ENCODE data around the gene WDR45.
"Not testable (repeated sequence)": the region's sequence is repeated elsewhere in the genome, so short reads cannot be mapped to it uniquely, and the experiment has no call there.

The WDR45 gene

DNA sequence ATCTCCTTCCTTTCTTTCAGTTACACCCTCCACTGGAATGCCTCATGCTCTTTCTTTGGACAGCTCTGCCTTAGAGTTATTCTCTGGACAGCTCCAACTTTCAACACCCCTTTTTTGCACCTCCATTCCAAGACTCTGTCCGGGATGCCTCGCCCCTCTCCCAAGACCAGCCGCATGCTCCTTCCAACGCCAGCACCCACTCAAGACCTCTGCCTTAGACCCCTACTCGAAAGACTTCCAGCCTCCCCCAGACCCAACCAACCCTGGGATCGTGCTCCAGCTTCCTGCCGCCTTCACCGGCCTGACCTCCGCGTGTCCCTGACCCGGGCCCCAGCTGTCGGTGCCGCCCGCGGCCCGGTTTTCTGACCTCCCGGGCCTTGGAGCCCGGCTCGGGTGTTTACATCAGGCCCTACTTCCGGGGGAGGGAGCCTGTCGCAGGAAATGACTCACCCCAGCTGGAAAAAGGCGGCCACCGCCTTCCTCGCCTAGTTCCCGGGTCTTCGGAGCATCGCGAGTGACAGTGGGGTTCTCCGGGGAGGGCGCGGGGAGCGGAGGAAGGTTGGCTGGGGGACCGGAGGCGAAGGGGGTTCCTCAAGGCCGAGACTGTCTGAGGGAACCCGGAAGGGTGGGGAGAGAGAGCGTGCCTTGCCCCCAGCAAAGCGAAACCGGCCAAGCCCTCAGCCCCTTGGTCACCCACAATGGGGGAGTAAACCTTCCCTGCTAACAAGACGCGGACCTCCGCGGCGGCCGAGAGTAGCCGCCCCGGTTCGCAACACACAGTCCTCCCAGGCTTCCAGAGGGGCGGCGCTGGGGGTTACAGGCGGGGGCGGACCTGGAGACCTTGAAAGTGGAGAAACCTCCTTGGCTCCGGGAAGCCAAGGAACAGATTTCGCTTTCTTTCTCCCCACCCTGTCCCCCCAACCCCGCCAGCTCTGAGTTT is at the start of gene WDR45:
Gene WDR45, minus strand, starts transcription at position 399 of the 940 bp plus-strand sequence. CDS start 1,792 bp downstream, outside the sequence.
- no peak for DNase-seq

DNA sequence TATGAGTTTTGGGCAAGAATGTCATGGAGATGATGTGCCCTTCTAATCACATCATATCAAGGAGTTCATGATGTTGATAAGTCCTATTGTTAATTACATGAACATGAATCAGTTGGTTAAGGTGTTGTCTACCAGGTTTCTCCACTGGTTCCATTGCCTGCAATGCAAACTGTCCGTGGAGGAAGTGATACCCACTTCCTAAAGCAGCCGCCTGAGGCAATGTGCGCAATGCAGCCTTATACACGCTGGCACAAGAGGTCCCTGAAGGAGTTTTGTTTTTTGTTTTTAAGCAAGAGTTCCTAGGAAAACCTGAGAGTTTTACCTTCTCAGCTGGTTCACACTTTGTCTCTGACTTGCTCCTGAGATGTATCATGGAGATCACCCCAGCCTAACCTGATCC is 49.7 kb upstream of the WDR45 start:
- no peak for DNase-seq

DNA sequence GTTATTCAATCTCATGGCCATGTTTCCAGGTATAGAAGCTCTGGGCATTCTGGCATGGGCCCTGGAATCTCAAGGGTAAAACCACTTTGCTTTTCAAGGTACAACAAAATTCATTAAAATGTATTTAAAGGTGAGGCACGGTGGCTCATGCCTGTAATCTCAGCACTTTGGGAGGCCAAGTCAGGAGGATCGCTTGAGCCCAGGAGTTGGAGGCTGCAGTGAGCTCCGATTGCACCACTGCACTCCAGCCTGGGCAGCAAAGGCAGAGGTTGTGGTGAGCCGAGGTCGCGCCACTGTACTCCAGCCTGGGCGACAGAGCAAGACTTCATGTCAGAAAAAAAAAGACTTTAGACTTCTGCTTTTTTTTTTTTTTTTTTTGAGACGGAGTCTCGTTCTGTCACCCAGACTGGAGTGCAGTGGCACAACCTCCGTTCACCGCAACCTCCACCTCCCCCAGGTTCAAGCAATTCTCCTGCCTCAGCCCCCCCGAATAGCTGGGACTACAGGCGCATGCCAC is 48.1 kb upstream of the WDR45 start:
- DNase-seq = not testable (repeated sequence)

GRCh38 chrX:49122499-49122898 is 42.8 kb upstream of the WDR45 start:
- no peak for DNase-seq

DNA sequence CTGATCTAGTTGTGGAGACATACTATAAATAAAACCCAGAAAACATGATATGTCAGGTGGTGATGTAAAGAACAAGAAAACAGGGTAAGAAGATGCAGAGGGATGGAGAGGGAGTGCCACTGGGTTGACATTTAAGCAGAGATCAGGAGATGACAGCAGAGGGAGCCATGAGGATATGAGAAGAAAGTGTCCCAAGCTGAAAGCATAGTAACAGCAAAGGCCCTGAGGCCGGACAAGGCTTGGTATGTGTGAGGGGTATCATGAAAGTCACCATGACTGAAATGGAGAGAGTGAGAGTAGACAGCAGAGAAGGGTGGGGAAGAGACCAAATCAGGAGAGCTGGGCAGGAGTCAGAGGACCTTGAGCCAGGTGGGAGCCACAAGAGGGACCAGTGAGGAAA is 40.4 kb upstream of the WDR45 start:
- no peak for DNase-seq

DNA sequence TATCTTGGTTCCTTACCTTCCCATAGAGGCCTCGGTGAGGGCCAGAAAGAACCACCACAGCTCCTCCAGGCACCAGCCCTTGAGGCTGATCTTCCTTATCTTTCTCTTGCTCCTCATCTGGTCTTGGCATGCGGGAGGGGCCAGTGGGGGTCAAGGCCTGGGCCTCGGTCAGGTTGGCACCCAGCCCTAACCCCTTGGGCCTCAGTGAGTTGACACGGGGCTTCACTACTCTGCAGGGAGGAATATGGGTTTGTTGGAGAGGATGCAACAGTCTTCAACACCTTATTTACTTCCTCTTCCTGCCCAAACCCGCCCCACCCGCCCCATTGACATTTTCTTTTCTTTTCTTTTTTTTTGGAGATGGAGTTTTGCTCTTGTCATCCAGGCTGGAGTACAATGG is 37.9 kb upstream of the WDR45 start:
- no peak for DNase-seq

DNA sequence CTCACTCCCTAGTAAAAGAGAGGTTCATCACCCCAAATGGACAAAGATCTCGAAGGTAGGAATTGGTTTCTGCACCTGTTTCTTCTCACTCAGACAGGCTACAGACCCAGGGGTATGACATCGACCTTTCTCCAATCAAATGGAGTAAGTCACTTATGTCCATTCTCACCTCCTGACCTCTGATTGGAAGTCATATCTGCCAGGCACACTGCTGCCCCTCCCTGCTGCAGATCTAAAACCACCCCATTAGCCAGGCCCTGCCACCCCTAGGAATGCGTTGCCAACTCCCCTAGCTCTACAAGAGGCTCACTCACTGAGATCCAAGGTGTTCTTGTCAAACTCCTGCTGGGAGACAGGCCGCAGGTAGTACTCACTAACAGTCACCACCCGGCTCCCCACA is 37.0 kb upstream of the WDR45 start:
- no peak for DNase-seq

DNA sequence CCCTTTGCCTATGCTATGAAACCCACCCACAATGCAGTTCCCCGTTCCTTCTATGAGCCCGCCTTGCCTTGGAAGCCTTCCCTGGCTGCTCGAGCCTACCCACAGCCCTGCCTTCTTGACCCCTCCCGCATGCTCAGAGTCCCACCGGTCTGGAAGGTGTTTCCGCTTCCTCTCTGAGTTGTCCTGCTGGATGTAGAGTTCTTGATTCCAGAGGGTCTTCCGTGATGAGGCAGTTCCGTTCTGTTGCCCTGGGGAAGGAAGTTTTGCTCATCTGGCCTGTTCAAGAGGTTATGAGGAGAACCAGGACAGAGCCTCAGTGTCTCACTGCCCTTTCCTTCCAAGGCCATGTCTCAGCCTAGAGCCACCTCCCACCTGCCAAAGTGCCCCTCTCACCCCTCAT is 36.4 kb upstream of the WDR45 start:
- DNase-seq = no peak

DNA sequence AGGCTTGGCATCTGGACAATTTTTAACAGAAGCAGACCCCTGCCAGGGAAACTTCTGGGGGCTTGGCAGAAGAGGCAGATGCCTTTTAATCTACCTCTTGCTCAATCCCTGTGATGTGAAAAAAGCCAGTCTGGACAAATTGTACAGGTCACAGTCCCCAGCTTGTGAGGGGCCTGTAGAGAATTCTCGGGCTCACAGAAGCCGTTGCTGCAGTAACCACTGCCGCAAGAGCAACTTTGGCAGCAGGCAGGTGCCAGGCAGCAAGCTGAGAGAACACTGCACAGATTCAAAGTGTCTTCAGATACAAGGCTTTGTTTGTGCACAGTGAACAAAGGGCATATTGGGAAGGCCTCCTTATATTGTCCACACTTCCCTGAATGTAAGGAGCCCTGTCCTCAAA is 32.1 kb upstream of the WDR45 start:
- no peak for DNase-seq

DNA sequence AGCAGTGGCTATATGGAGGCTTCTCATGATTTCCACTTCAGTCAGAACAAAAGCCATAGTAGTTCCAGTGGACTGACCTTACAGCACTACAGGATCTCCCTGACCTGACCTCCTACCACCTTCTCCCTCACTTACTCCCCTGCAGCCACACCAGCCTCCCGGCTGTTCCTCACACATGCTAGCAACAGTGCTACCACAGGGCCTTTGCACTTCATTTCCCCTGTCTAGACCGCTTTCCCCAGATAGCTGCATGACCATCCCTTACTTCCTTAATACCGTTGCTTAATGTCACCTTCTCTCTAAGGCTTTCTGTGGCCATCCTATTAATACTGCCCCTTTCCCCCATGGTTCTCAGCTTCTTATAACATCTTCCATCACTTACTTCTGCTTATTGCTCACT is 30.7 kb upstream of the WDR45 start:
- no peak for DNase-seq

GRCh38 chrX:49108641-49109040 is 29.0 kb upstream of the WDR45 start:
- DNase-seq = no peak

DNA sequence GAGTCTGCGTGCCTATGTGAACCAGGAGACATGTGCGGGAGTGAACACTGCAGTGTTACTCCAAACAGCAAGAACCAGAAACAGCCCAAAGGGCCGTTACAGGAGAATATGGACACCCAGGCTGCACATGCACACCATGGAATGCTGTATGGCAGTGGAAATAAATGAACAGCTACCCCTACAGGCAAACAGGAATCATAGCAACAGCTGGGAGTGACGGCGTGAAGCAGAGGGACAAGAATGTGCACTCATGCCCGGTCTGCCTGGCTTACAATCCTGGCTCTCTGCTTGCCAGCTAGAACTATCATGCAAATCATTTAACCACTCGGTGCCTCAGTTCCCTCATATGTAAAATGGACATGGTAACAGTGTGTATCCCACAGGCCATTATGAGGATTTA is 27.2 kb upstream of the WDR45 start:
- DNase-seq = peak; percentile 29

GRCh38 chrX:49106296-49106695 is 26.6 kb upstream of the WDR45 start:
- DNase-seq = no peak

DNA sequence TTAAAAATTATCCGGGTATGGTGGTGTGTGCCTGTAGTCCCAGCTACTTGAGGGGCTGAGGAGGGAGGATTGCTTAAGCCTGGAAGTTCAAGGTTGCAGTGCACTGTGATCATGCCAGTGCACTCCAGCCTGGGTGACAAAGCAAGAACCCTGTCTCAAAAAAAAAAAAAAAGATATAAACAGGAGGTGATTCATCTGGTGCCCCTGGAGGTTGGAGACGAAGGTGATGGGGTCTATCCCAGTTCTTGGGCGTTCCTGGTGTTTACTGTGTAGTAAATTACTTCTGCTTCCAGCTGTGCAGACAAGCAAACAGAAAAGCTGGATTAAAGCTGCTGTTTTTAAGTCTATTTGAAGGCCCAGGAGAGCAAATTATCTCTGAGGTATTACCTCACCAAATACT is 23.9 kb upstream of the WDR45 start:
- no peak for DNase-seq

DNA sequence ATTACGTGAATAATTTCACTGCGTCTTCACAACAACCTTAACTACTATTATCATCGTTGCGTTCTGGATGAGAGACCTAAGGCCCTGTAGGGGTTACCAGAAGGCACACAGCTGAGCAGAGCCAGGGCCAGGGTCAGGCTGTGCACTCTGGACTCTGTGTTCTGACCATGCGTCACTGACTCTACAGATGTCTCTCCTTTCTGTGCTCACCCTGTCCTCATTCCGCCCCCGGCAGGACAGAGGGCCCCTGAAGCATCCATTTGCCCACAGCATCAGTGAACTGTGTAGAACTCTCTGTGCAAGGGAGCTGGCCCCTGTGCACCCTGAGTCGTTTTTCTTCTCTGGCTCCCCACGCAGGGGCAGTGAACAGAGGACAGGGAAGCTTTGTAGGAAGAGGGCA is 22.5 kb upstream of the WDR45 start:
- no peak for DNase-seq

DNA sequence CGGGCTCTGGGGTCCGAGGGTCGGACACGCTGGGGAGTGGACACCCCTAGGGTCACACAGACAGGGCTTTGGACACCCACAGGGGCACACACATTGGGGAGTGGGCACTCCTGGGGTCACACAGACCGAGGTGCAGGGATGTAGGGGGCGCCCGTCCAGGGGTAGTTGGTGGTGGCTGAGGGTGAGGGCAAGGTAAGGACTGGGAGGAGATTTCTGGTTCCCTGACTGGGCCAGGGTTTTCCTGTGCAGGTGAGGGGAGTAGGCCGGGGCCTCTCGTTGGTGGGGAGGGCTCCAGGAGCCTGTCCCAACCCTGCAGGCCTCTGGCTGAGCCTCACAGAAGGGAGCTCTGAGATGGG is 21.9 kb upstream of the WDR45 start:
- no peak for DNase-seq

- DNase-seq = peak; percentile 87
Measured at GRCh38 chrX:49100704-49101628, 21.3 kb upstream of the WDR45 start.

DNA sequence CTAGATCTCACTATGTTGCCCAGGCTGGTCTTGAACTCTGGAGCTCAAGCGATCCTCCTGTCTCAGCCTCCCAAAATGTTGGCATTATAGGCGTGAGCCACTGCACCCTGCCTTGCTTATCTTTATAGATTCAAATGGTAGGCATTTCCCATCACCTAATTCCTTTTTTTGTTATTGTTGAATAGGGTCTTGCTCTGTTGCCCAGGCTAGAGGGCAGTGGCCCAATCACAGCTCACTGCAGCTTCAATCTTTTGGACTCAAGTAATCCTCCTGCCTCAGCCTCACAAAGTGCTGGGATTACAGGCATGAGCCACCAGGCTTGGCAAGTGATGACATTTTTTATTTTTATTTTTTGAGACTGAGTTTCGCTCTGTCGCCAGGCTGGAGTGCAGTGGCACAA is 16.7 kb upstream of the WDR45 start:
- DNase-seq = no peak

GRCh38 chrX:49089553-49089952 is 9.9 kb upstream of the WDR45 start:
- DNase-seq = no peak

GRCh38 chrX:49082271-49082871 is 2.7 kb upstream of the WDR45 start:
- no peak for DNase-seq

- no peak for DNase-seq
Measured at GRCh38 chrX:49077941-49078340, 1.7 kb downstream of the WDR45 start.

DNA sequence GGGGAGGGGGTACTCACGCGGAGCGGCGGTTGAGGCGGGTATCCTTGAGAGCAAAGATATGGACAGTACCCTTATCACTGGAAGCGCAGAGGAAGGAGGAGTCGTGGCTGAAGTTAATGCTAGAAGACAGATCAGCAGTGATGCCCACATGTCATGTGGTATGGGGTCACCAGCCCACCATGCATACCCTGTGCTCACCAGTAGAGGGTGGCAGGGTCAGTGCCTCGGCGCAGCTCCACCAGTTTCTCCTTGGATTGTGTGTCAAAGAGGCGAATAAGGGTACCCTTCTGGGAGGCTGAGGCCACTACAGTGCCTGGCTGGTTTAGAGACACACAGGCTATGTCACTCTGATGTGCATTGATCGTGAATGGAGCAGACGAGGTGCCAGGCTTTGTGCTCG is 4.3 kb downstream of the WDR45 start:
- no peak for DNase-seq

All from kidney glomerular epithelial cell (primary cell).